Measurements from ENCODE around the gene CCDC136.

Gene CCDC136

GRCh38 chr7:128791121-128791971 is at the start of gene CCDC136:
Gene CCDC136 (plus strand): TSS chr7:128791968. CDS start chr7:128792412, 444 bp downstream.
- DNase-seq: peak; percentile 67 to 92 (median 76)

- no peak for DNase-seq
Measured at GRCh38 chr7:128742206-128742605, 49.6 kb upstream of the CCDC136 start.

GRCh38 chr7:128743112-128743772 is 48.5 kb upstream of the CCDC136 start:
- DNase-seq: peak; percentile 45 to 67 (median 63)

- peak in 1 of 3 donors; percentile 38 for DNase-seq
Measured at GRCh38 chr7:128744366-128744905, 47.3 kb upstream of the CCDC136 start.

- no peak for DNase-seq
Measured at GRCh38 chr7:128745706-128746105, 46.1 kb upstream of the CCDC136 start.

GRCh38 chr7:128747327-128748079 is 44.3 kb upstream of the CCDC136 start:
- DNase-seq: no peak

- DNase-seq: no peak
Measured at GRCh38 chr7:128752251-128752650, 39.5 kb upstream of the CCDC136 start.

- DNase-seq: no peak
Measured at GRCh38 chr7:128755075-128755818, 36.5 kb upstream of the CCDC136 start.

GRCh38 chr7:128755819-128756476 is 35.8 kb upstream of the CCDC136 start:
- no peak for DNase-seq

GRCh38 chr7:128757203-128757602 is 34.6 kb upstream of the CCDC136 start:
- DNase-seq: no peak

GRCh38 chr7:128758553-128758952 is 33.2 kb upstream of the CCDC136 start:
- no peak for DNase-seq

- peak; percentile 34 to 72 (median 66) for DNase-seq
Measured at GRCh38 chr7:128759242-128759641, 32.5 kb upstream of the CCDC136 start.

- no peak for DNase-seq
Measured at GRCh38 chr7:128763541-128763940, 28.2 kb upstream of the CCDC136 start.

GRCh38 chr7:128767475-128768110 is 24.2 kb upstream of the CCDC136 start:
- DNase-seq: no peak

- DNase-seq: no peak
Measured at GRCh38 chr7:128770233-128770632, 21.5 kb upstream of the CCDC136 start.

- no peak for DNase-seq
Measured at GRCh38 chr7:128773604-128774003, 18.2 kb upstream of the CCDC136 start.

- DNase-seq: no peak
Measured at GRCh38 chr7:128774029-128774689, 17.6 kb upstream of the CCDC136 start.

GRCh38 chr7:128774921-128775320 is 16.8 kb upstream of the CCDC136 start:
- no peak for DNase-seq

GRCh38 chr7:128775744-128776474 is 15.9 kb upstream of the CCDC136 start, which contains the start of gene OPN1SW:
Gene OPN1SW (minus strand): TSS chr7:128775794. CDS start chr7:128775781, 13 bp downstream.
- no peak for DNase-seq
